ENCODE measurements around the gene LAMA3.

GRCh38 chr18:23968638-23969604, 279.7 kb downstream of the LAMA3 start:
- no peak for TF ChIP-seq YY1 (IDR thresholded peaks at IDR 0.05; ENCODE audit: insufficient read depth, insufficient read length)
- TF ChIP-seq ZNF274 (IDR thresholded peaks at IDR 0.05; ENCODE audit: low read depth, low read length) = no peak
- TF ChIP-seq SUZ12 (IDR thresholded peaks at IDR 0.05; ENCODE audit: extremely low read depth, insufficient read depth, insufficient read length) = no peak
